ENCODE results near the gene RAB8B. TPM values are rescaled to one million over a fixed set of nuclear protein-coding genes. Genes with fewer than 3 reads are reported as not detected.

RAB8B gene
- total and polyA plus RNA-seq, 9 of the 15 experiments (the other 6 are each of a cell fraction or from before 2014, with no cell fraction given), result 7.8 to 32.1 (median 24.2) TPM

DNA sequence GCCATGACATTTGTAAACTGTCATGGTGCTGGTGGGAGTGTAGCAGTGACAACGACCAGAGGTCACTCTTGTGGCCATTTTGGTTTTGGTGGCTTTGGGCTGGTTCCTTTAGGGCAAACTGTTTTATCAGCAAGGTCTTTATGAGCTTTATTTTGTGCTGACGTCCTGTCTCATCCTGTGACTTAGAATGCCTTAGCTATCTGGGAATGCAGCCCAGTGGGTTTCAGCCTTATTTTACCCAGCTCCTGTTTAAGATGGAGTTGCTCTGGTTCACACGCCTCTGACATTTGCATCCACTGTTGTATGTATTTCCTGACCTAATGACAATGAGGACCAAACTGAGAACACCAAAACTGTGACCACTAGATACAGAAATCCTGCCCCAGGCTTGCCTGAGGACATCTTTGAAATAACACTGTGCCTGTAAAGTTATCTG lies 37.6 kb downstream of the RAB8B start (continued):
- TF ChIP-seq FIP1L1 (IDR thresholded peaks at IDR 0.05; ENCODE audit: low read depth, low read length, poor library complexity, severe bottlenecking) (no peak), TFAM (CRISPR knock-in tag; conservative IDR thresholded peaks at IDR 0.05) (no peak), ZSCAN32 (CRISPR knock-in tag; IDR thresholded peaks at IDR 0.05) (no peak; the same call in 1 of the 2 replicates), NCOA4 (IDR thresholded peaks at IDR 0.05; ENCODE audit: partially characterized antibody) (no peak), RAD21 (CRISPR knock-in tag; conservative IDR thresholded peaks at IDR 0.05 in 1 of 2, IDR thresholded peaks at IDR 0.05 in 1 of 2) (0 out of 4 replicates have a peak, but pooled peaks of 1 of the 2 experiments have one; percentile 11), ELF2 (CRISPR knock-in tag; IDR thresholded peaks at IDR 0.05) (no peak), THRAP3 (IDR thresholded peaks at IDR 0.05; ENCODE audit: borderline replicate concordance) (no peak), SNIP1 (IDR thresholded peaks at IDR 0.05; ENCODE audit: low read depth) (no peak), NCOA1 (IDR thresholded peaks at IDR 0.05; ENCODE audit: low read depth) (no peak), RFX5 (IDR thresholded peaks at IDR 0.05; ENCODE audit: low read depth, low read length) (no peak), SMAD1 (IDR thresholded peaks at IDR 0.05; ENCODE audit: low read depth, low read length, partially characterized antibody) (no peak), ZNF561 (CRISPR knock-in tag; conservative IDR thresholded peaks at IDR 0.05) (peak; percentile 68; the same call in 1 of the 2 replicates), BRCA1 (IDR thresholded peaks at IDR 0.05) (no peak), BRCA1 (CRISPR knock-in tag; IDR thresholded peaks at IDR 0.05) (no peak), ZBTB1 (CRISPR knock-in tag; IDR thresholded peaks at IDR 0.05; ENCODE audit: borderline replicate concordance, low read depth) (peak; percentile 97), DACH1 (IDR thresholded peaks at IDR 0.05; ENCODE audit: partially characterized antibody) (no peak), TAF7 (tag; IDR thresholded peaks at IDR 0.05) (peak; percentile 95), ZNF717 (CRISPR knock-in tag; IDR thresholded peaks at IDR 0.05) (peak; percentile 59; the same call in 1 of the 2 replicates), TOE1 (IDR thresholded peaks at IDR 0.05; ENCODE audit: borderline replicate concordance) (no peak), TOE1 (CRISPR knock-in tag; IDR thresholded peaks at IDR 0.05; ENCODE audit: borderline replicate concordance, low read depth) (no peak), WHSC1 (IDR thresholded peaks at IDR 0.05; ENCODE audit: low read length) (no peak), ERF (CRISPR knock-in tag; IDR thresholded peaks at IDR 0.05) (peak; percentile 98), NFIC (IDR thresholded peaks at IDR 0.05) (no peak), ILK (tag; IDR thresholded peaks at IDR 0.05; ENCODE audit: borderline replicate concordance, low read depth) (peak; percentile 89), SRSF9 (IDR thresholded peaks at IDR 0.05; ENCODE audit: borderline replicate concordance, low read depth, low read length) (no peak), PURB (CRISPR knock-in tag; IDR thresholded peaks at IDR 0.05; ENCODE audit: low read depth) (no peak), HNRNPH1 (optimal IDR thresholded peaks at IDR 0.05; ENCODE audit: low read depth, low read length) (no peak)
- TF ChIP-seq, protein P1, sequence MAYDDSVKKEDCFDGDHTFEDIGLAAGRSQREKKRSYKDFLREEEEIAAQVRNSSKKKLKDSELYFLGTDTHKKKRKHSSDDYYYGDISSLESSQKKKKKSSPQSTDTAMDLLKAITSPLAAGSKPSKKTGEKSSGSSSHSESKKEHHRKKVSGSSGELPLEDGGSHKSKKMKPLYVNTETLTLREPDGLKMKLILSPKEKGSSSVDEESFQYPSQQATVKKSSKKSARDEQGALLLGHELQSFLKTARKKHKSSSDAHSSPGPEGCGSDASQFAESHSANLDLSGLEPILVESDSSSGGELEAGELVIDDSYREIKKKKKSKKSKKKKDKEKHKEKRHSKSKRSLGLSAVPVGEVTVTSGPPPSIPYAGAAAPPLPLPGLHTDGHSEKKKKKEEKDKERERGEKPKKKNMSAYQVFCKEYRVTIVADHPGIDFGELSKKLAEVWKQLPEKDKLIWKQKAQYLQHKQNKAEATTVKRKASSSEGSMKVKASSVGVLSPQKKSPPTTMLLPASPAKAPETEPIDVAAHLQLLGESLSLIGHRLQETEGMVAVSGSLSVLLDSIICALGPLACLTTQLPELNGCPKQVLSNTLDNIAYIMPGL (CRISPR knock-in tag; IDR thresholded peaks at IDR 0.05), result no peak
- TF ChIP-seq, protein P2, sequence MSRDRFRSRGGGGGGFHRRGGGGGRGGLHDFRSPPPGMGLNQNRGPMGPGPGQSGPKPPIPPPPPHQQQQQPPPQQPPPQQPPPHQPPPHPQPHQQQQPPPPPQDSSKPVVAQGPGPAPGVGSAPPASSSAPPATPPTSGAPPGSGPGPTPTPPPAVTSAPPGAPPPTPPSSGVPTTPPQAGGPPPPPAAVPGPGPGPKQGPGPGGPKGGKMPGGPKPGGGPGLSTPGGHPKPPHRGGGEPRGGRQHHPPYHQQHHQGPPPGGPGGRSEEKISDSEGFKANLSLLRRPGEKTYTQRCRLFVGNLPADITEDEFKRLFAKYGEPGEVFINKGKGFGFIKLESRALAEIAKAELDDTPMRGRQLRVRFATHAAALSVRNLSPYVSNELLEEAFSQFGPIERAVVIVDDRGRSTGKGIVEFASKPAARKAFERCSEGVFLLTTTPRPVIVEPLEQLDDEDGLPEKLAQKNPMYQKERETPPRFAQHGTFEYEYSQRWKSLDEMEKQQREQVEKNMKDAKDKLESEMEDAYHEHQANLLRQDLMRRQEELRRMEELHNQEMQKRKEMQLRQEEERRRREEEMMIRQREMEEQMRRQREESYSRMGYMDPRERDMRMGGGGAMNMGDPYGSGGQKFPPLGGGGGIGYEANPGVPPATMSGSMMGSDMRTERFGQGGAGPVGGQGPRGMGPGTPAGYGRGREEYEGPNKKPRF (IDR thresholded peaks at IDR 0.05; ENCODE audit: low read depth, low read length), result no peak
